Epithelial cell of prostate (primary cell): Measurements from ENCODE around the gene RDM1.
"Not testable (repeated sequence)": the region's sequence is repeated elsewhere in the genome, so short reads cannot be mapped to it uniquely, and the experiment has no call there.

Source experiments
- DNase-seq: peaks from one replicate; pipeline ENCODE4 v3.0.0-alpha.2; 2011; ENCODE audit warnings: low read depth, low spot score
- H3K27ac ChIP-seq: fragments of 450-650 bp; 2 replicates; pipeline ENCODE4 v1.5.1; 2017; ENCODE audit warnings: mild to moderate bottlenecking

Gene RDM1

GRCh38 chr17:35901631-35902175, 28.9 kb downstream of the RDM1 start:
- no peak for DNase-seq
- H3K27ac ChIP-seq: no peak overlapping the region

- no peak for DNase-seq
- no peak overlapping the region for H3K27ac ChIP-seq
Measured at GRCh38 chr17:35900708-35901480, 29.7 kb downstream of the RDM1 start.

- no peak for DNase-seq
- no peak overlapping the region for H3K27ac ChIP-seq
Measured at GRCh38 chr17:35900280-35900679, 30.3 kb downstream of the RDM1 start.

GRCh38 chr17:35898283-35899070, 32.1 kb downstream of the RDM1 start:
- H3K27ac ChIP-seq: no peak overlapping the region
- no peak for DNase-seq

- H3K27ac ChIP-seq, DNase-seq: not testable (repeated sequence)
Measured at GRCh38 chr17:35897772-35898171, 32.8 kb downstream of the RDM1 start.

- no peak for DNase-seq
Measured at GRCh38 chr17:35895636-35896587, 34.7 kb downstream of the RDM1 start.

GRCh38 chr17:35894206-35894605, 36.4 kb downstream of the RDM1 start:
- DNase-seq: no peak

More at GRCh38 chr17:35895636-35896587, 34.7 kb downstream of the RDM1 start:
- H3K27ac ChIP-seq: no peak overlapping the region

GRCh38 chr17:35893751-35894150, 36.8 kb downstream of the RDM1 start:
- DNase-seq: no peak
- H3K27ac ChIP-seq: no peak overlapping the region

More at GRCh38 chr17:35894206-35894605, 36.4 kb downstream of the RDM1 start:
- H3K27ac ChIP-seq: no peak overlapping the region

- no peak for DNase-seq
- H3K27ac ChIP-seq: no peak overlapping the region
Measured at GRCh38 chr17:35892091-35893035, 38.2 kb downstream of the RDM1 start.

- DNase-seq: no peak
- H3K27ac ChIP-seq: no peak overlapping the region
Measured at GRCh38 chr17:35891269-35891668, 39.3 kb downstream of the RDM1 start.

GRCh38 chr17:35890774-35891155, 39.8 kb downstream of the RDM1 start:
- no peak for DNase-seq
- H3K27ac ChIP-seq: no peak overlapping the region

GRCh38 chr17:35889818-35890773, 40.5 kb downstream of the RDM1 start:
- no peak for DNase-seq
- H3K27ac ChIP-seq: no peak overlapping the region

GRCh38 chr17:35889241-35889640, 41.3 kb downstream of the RDM1 start:
- no peak for DNase-seq
- H3K27ac ChIP-seq: no peak overlapping the region

GRCh38 chr17:35879773-35880654, 50.6 kb downstream of the RDM1 start, which contains the start of gene CCL5:
Gene CCL5, minus strand, starts transcription at chr17:35880360.
- DNase-seq: peak; percentile 31
- no peak within 1 kb of the TSS for H3K27ac ChIP-seq

- H3K27ac ChIP-seq: no peak overlapping the region
- DNase-seq: no peak
Measured at GRCh38 chr17:35878361-35878760, 52.2 kb downstream of the RDM1 start.

GRCh38 chr17:35877345-35878029, 53.1 kb downstream of the RDM1 start:
- no peak overlapping the region for H3K27ac ChIP-seq
- no peak for DNase-seq
